HCT116 (cell line): ENCODE measurements around the gene SLC26A9.

Experiments
- CBX3 ChIP-seq: IDR thresholded peaks from 2 replicates; pipeline ENCODE4 v1.6.1; 2012; ENCODE audit warnings: low read depth
- JUND ChIP-seq: IDR thresholded peaks from 2 replicates; pipeline ENCODE4 v1.6.1; 2012
- POLR2A ChIP-seq: IDR thresholded peaks from 2 replicates; pipeline ENCODE4 v1.7.0; 2011; ENCODE audit warnings: borderline replicate concordance; ENCODE audit not compliant: insufficient read depth, insufficient read length; ENCODE audit errors: extremely low read depth
- POLR2AphosphoS5 ChIP-seq: IDR thresholded peaks from 2 replicates; pipeline ENCODE4 v1.6.1; 2011; ENCODE audit warnings: mild to moderate bottlenecking, low read depth, low read length, moderate library complexity
- RAD21 ChIP-seq: IDR thresholded peaks from 2 replicates; pipeline ENCODE4 v1.6.1; 2012; ENCODE audit warnings: low read depth, mild to moderate bottlenecking
- SIN3A ChIP-seq: IDR thresholded peaks from 2 replicates; pipeline ENCODE4 v1.6.1; 2012; ENCODE audit warnings: low read depth
- TCF7L2 ChIP-seq: IDR thresholded peaks from 2 replicates; pipeline ENCODE4 v1.7.0; 2011; ENCODE audit warnings: borderline replicate concordance, inconsistent platforms; ENCODE audit not compliant: insufficient read depth, insufficient read length; ENCODE audit errors: extremely low read depth
- YY1 ChIP-seq: IDR thresholded peaks from 2 replicates; pipeline ENCODE4 v1.6.1; 2011; ENCODE audit warnings: low read length, low read depth, moderate library complexity, mild to moderate bottlenecking; ENCODE audit not compliant: insufficient replicate concordance; ENCODE audit errors: extremely low read depth
- ZFX ChIP-seq: fragments of 450-650 bp; IDR thresholded peaks from 2 replicates; pipeline ENCODE4 v1.6.1; 2017
- TF ChIP-seq, protein P1 (sequence below), 3 experiments: fragments of 200-600 bp in 1 of 3; sonication (generic) in 1 of 3; IDR thresholded peaks in 2 of 3; conservative IDR thresholded peaks in 1 of 3; 2 replicates each; pipeline ENCODE4 v1.5.1; 2012 to 2017; ENCODE audit warnings: low read depth in 2 of 3, low read length in 2 of 3, antibody characterized with exemption in 1 of 3, borderline replicate concordance in 1 of 3, control low read depth in 1 of 3, mild to moderate bottlenecking in 1 of 3, mixed read lengths in 1 of 3, mixed run types in 1 of 3, moderate library complexity in 1 of 3; ENCODE audit not compliant: insufficient read depth in 1 of 3
- TF ChIP-seq, protein P2 (sequence below): IDR thresholded peaks from 2 replicates; pipeline ENCODE4 v1.6.1; 2012
- TF ChIP-seq, protein P3 (sequence below): IDR thresholded peaks from 2 replicates; pipeline ENCODE4 v1.6.1; 2012
- TF ChIP-seq, protein P4 (sequence below): IDR thresholded peaks from 2 replicates; pipeline ENCODE4 v1.6.1; 2012; ENCODE audit warnings: low read depth

DNA sequence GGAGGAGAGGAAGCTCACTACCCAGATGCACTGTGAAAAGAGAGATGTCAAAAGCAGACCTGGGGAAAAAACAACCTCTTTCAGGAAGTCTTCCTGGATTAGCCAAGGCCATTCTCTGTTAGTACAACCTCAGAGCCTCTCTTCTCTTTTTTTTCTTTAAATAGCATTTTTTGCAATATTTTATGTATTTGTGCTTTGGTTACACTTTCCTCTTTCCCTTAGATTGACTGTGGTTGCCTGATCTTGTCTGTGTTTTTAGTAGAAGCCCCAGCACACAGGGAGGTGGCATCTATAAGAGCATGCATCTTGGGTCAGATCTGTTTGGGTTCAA lies 18.8 kb downstream of the SLC26A9 start:
- TF ChIP-seq, protein P1, sequence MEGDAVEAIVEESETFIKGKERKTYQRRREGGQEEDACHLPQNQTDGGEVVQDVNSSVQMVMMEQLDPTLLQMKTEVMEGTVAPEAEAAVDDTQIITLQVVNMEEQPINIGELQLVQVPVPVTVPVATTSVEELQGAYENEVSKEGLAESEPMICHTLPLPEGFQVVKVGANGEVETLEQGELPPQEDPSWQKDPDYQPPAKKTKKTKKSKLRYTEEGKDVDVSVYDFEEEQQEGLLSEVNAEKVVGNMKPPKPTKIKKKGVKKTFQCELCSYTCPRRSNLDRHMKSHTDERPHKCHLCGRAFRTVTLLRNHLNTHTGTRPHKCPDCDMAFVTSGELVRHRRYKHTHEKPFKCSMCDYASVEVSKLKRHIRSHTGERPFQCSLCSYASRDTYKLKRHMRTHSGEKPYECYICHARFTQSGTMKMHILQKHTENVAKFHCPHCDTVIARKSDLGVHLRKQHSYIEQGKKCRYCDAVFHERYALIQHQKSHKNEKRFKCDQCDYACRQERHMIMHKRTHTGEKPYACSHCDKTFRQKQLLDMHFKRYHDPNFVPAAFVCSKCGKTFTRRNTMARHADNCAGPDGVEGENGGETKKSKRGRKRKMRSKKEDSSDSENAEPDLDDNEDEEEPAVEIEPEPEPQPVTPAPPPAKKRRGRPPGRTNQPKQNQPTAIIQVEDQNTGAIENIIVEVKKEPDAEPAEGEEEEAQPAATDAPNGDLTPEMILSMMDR (IDR thresholded peaks at IDR 0.05 in 2 of 3, conservative IDR thresholded peaks at IDR 0.05 in 1 of 3; ENCODE audit: borderline replicate concordance in 1 of 3, insufficient read depth in 1 of 3, low read depth in 2 of 3, low read length in 2 of 3) = no peak
- TF ChIP-seq ZFX (no peak), YY1 (no peak), SIN3A (no peak), POLR2AphosphoS5 (no peak), RAD21 (no peak), JUND (no peak), CBX3 (no peak), TCF7L2 (no peak), POLR2A (no peak)
- TF ChIP-seq, protein P2, sequence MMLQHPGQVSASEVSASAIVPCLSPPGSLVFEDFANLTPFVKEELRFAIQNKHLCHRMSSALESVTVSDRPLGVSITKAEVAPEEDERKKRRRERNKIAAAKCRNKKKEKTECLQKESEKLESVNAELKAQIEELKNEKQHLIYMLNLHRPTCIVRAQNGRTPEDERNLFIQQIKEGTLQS = no peak
- TF ChIP-seq, protein P3, sequence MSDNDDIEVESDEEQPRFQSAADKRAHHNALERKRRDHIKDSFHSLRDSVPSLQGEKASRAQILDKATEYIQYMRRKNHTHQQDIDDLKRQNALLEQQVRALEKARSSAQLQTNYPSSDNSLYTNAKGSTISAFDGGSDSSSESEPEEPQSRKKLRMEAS = no peak
- TF ChIP-seq, protein P4, sequence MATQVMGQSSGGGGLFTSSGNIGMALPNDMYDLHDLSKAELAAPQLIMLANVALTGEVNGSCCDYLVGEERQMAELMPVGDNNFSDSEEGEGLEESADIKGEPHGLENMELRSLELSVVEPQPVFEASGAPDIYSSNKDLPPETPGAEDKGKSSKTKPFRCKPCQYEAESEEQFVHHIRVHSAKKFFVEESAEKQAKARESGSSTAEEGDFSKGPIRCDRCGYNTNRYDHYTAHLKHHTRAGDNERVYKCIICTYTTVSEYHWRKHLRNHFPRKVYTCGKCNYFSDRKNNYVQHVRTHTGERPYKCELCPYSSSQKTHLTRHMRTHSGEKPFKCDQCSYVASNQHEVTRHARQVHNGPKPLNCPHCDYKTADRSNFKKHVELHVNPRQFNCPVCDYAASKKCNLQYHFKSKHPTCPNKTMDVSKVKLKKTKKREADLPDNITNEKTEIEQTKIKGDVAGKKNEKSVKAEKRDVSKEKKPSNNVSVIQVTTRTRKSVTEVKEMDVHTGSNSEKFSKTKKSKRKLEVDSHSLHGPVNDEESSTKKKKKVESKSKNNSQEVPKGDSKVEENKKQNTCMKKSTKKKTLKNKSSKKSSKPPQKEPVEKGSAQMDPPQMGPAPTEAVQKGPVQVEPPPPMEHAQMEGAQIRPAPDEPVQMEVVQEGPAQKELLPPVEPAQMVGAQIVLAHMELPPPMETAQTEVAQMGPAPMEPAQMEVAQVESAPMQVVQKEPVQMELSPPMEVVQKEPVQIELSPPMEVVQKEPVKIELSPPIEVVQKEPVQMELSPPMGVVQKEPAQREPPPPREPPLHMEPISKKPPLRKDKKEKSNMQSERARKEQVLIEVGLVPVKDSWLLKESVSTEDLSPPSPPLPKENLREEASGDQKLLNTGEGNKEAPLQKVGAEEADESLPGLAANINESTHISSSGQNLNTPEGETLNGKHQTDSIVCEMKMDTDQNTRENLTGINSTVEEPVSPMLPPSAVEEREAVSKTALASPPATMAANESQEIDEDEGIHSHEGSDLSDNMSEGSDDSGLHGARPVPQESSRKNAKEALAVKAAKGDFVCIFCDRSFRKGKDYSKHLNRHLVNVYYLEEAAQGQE = no peak
